GM19193 (cell line): Measurements from ENCODE around the gene RBM38.

Source experiments
- POLR2A ChIP-seq: IDR thresholded peaks from 4 replicates; pipeline ENCODE4 v1.6.1; 2011; ENCODE audit not compliant: insufficient read depth, insufficient read length; ENCODE audit errors: extremely low read depth

RBM38 gene

GRCh38 chr20:57390604-57391438, at the start of gene RBM38:
Gene RBM38, plus strand, starts transcription at chr20:57391396. Its CDS starts 186 bp downstream, at chr20:57391582.
- peak; percentile 32 for TF ChIP-seq POLR2A

GRCh38 chr20:57341663-57342062, 49.5 kb upstream of the RBM38 start:
- no peak for TF ChIP-seq POLR2A

- no peak for TF ChIP-seq POLR2A
Measured at GRCh38 chr20:57342829-57343228, 48.4 kb upstream of the RBM38 start.

GRCh38 chr20:57346477-57346876, 44.7 kb upstream of the RBM38 start:
- TF ChIP-seq POLR2A: no peak

- TF ChIP-seq POLR2A: no peak
Measured at GRCh38 chr20:57347393-57347792, 43.8 kb upstream of the RBM38 start.

- TF ChIP-seq POLR2A: no peak
Measured at GRCh38 chr20:57350081-57350710, 41.0 kb upstream of the RBM38 start.

- peak; percentile 84 for TF ChIP-seq POLR2A
Measured at GRCh38 chr20:57351042-57351783, 40.0 kb upstream of the RBM38 start, which contains the start of gene RAE1. Gene RAE1, plus strand, starts transcription at chr20:57351255. Its CDS starts 2,784 bp downstream, at chr20:57354039.

- no peak for TF ChIP-seq POLR2A
Measured at GRCh38 chr20:57352305-57352704, 38.9 kb upstream of the RBM38 start.

- TF ChIP-seq POLR2A: no peak
Measured at GRCh38 chr20:57353351-57353750, 37.8 kb upstream of the RBM38 start.

- no peak for TF ChIP-seq POLR2A
Measured at GRCh38 chr20:57361517-57361916, 29.7 kb upstream of the RBM38 start.

GRCh38 chr20:57364451-57364850, 26.7 kb upstream of the RBM38 start:
- no peak for TF ChIP-seq POLR2A

GRCh38 chr20:57369596-57369995, 21.6 kb upstream of the RBM38 start:
- TF ChIP-seq POLR2A: no peak

GRCh38 chr20:57370316-57370715, 20.9 kb upstream of the RBM38 start:
- TF ChIP-seq POLR2A: no peak

- no peak for TF ChIP-seq POLR2A
Measured at GRCh38 chr20:57371363-57371762, 19.8 kb upstream of the RBM38 start.

GRCh38 chr20:57372157-57372556, 19.0 kb upstream of the RBM38 start:
- TF ChIP-seq POLR2A: no peak
